ENCODE data around the gene LIMK1.
A peak's percentile ranks its signal among the peaks of the same experiment; 100 is the strongest.

Gene LIMK1

DNA sequence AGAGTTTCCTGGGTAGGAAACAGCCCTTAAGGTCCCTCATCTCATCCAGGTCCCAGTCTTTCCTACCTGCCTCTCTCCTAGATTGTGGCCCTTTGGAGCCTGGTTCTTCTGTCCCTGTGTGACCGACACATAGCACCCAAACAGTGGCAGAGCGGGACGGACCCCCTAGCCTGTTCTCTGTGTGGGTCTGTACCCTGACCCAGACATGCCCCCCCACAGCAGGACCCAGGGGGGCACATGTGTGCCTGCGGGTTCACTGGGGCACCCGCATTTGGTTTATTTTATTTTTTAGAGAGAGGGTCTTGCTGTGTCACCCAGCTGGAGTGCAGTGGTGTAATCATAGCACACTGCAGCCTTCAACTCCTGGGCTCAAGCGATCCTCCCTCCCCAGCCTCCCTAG is 11.5 kb downstream of the LIMK1 start:
- Histone ChIP-seq H2AFZ (ENCODE audit: low read length) (0 out of 2 replicates have a peak overlapping the region, but pooled peaks have one; percentile 86), H3K4me2 (ENCODE audit: low read depth, low read length, poor library complexity, severe bottlenecking) (peak overlapping the region; percentile 77), H3K9me2 (replicated peaks; ENCODE audit: low read depth, low read length) (no peaks in the 10 kb centered on the region), H3K36me3 (ENCODE audit: insufficient read depth, low read length) (peaks cover 17% of the 10 kb centered on the region; the same call in 1 of the 2 replicates), H3K79me2 (ENCODE audit: insufficient read depth, low read length) (peaks cover 17% of the 10 kb centered on the region; the same call in 1 of the 2 replicates), H4K20me1 (ENCODE audit: insufficient read depth, low read length, poor library complexity, severe bottlenecking) (no peaks in the 10 kb centered on the region), H3K9ac (ENCODE audit: low read depth, low read length, poor library complexity, severe bottlenecking) (peak overlapping the region; percentile 82), H3K9me3 (ENCODE audit: insufficient read depth, low read depth, low read length) (no peaks in the 10 kb centered on the region), H3F3A (ENCODE audit: low read depth) (peaks cover 12% of the 10 kb centered on the region), H3K4me3 (ENCODE audit: low read length, poor library complexity, severe bottlenecking) (peak overlapping the region; percentile 82), H3K27me3 (ENCODE audit: insufficient read depth, low read length, poor library complexity, severe bottlenecking) (no peaks in the 10 kb centered on the region), H3K4me1 (ENCODE audit: insufficient read depth, low read length, poor library complexity, severe bottlenecking) (peaks cover 28% of the 10 kb centered on the region)
- no peak for TF ChIP-seq EZH2phosphoT487 (IDR thresholded peaks at IDR 0.05; ENCODE audit: borderline replicate concordance)
- TF ChIP-seq, protein P1, sequence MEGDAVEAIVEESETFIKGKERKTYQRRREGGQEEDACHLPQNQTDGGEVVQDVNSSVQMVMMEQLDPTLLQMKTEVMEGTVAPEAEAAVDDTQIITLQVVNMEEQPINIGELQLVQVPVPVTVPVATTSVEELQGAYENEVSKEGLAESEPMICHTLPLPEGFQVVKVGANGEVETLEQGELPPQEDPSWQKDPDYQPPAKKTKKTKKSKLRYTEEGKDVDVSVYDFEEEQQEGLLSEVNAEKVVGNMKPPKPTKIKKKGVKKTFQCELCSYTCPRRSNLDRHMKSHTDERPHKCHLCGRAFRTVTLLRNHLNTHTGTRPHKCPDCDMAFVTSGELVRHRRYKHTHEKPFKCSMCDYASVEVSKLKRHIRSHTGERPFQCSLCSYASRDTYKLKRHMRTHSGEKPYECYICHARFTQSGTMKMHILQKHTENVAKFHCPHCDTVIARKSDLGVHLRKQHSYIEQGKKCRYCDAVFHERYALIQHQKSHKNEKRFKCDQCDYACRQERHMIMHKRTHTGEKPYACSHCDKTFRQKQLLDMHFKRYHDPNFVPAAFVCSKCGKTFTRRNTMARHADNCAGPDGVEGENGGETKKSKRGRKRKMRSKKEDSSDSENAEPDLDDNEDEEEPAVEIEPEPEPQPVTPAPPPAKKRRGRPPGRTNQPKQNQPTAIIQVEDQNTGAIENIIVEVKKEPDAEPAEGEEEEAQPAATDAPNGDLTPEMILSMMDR (conservative IDR thresholded peaks at IDR 0.05; ENCODE audit: low read length) = no peak

DNA sequence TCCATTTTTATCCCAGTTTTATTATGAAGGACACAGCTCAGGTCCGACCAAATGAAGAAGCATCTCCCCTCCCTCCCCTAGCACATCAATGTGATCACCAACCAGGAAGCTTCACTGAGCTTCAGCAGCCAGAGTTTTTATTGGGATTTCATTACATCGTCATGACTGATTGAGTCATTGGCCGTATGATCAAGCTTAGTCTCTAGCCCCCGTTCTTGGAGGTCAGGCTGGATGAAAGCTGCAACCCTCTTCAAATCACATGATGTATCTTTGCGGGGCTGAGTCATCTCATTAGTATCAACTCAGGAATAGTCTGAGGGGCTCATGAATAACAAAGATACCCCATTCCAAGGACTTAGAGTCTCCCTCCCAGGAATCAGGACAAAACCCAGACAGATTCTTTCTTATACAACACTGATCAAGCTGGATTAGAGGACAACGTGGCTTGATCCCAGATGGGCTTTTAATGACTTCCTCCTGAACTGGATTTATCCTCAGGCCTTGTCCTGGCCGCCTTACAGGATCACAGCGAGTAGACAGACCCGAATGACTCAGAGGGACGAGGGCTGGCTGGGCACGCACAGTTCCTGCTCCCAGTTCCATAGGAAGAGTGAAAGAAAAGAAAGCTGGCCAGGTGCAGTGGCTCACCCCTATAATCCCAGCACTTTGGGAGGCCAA is 14.5 kb downstream of the LIMK1 start:
- Histone ChIP-seq H3F3A (ENCODE audit: low read depth) (peaks cover 12% of the 10 kb centered on the region), H4K20me1 (ENCODE audit: insufficient read depth, low read length, poor library complexity, severe bottlenecking) (no peaks in the 10 kb centered on the region), H3K4me1 (ENCODE audit: insufficient read depth, low read length, poor library complexity, severe bottlenecking) (peaks cover 17% of the 10 kb centered on the region), H3K4me3 (ENCODE audit: low read length, poor library complexity, severe bottlenecking) (no peak overlapping the region), H3K9me3 (ENCODE audit: insufficient read depth, low read depth, low read length) (no peaks in the 10 kb centered on the region), H2AFZ (ENCODE audit: low read length) (no peak overlapping the region), H3K36me3 (ENCODE audit: insufficient read depth, low read length) (peaks cover 17% of the 10 kb centered on the region; the same call in 1 of the 2 replicates), H3K27me3 (ENCODE audit: insufficient read depth, low read length, poor library complexity, severe bottlenecking) (no peaks in the 10 kb centered on the region), H3K4me2 (ENCODE audit: low read depth, low read length, poor library complexity, severe bottlenecking) (no peak overlapping the region), H3K79me2 (ENCODE audit: insufficient read depth, low read length) (peaks cover 8% of the 10 kb centered on the region; the same call in 1 of the 2 replicates), H3K9me2 (replicated peaks; ENCODE audit: low read depth, low read length) (no peaks in the 10 kb centered on the region), H3K9ac (ENCODE audit: low read depth, low read length, poor library complexity, severe bottlenecking) (no peak overlapping the region)
- TF ChIP-seq EZH2phosphoT487 (IDR thresholded peaks at IDR 0.05; ENCODE audit: borderline replicate concordance) = no peak
- TF ChIP-seq, protein P1 (conservative IDR thresholded peaks at IDR 0.05; ENCODE audit: low read length) = no peak

DNA sequence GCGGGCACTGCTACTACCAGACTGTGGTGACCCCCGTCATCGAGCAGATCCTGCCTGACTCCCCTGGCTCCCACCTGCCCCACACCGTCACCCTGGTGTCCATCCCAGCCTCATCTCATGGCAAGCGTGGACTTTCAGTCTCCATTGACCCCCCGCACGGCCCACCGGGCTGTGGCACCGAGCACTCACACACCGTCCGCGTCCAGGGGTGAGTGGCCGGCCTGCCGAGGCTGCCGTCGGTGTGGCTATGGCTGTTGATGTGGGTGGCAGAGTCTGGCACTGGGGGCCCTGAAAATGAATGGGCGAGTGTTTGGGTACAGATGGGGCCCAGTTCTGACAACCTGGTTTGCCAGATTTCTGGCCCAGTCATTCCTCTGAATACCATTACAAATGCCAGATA is 15.4 kb downstream of the LIMK1 start:
- H3K36me3 ChIP-seq (ENCODE audit: insufficient read depth, low read length) = peaks cover 17% of the 10 kb centered on the region; the same call in 1 of the 2 replicates
- H3K9me2 ChIP-seq (replicated peaks; ENCODE audit: low read depth, low read length) = no peaks in the 10 kb centered on the region
- H3K27me3 ChIP-seq (ENCODE audit: insufficient read depth, low read length, poor library complexity, severe bottlenecking) = no peaks in the 10 kb centered on the region
- no peak overlapping the region for H3K4me2 ChIP-seq (ENCODE audit: low read depth, low read length, poor library complexity, severe bottlenecking)
- H3K4me3 ChIP-seq (ENCODE audit: low read length, poor library complexity, severe bottlenecking) = no peak overlapping the region
- peaks cover 7% of the 10 kb centered on the region for H3K4me1 ChIP-seq (ENCODE audit: insufficient read depth, low read length, poor library complexity, severe bottlenecking)
- H3K9ac ChIP-seq (ENCODE audit: low read depth, low read length, poor library complexity, severe bottlenecking) = no peak overlapping the region
- 0 out of 2 replicates have a peak, but pooled peaks cover 3% of the 10 kb centered on the region for H3F3A ChIP-seq (ENCODE audit: low read depth)
- H4K20me1 ChIP-seq (ENCODE audit: insufficient read depth, low read length, poor library complexity, severe bottlenecking) = no peaks in the 10 kb centered on the region
- H2AFZ ChIP-seq (ENCODE audit: low read length) = no peak overlapping the region
- H3K9me3 ChIP-seq (ENCODE audit: insufficient read depth, low read depth, low read length) = no peaks in the 10 kb centered on the region
- H3K79me2 ChIP-seq (ENCODE audit: insufficient read depth, low read length) = peaks cover 8% of the 10 kb centered on the region; the same call in 1 of the 2 replicates
- TF ChIP-seq, protein P1 (conservative IDR thresholded peaks at IDR 0.05; ENCODE audit: low read length) = no peak
- TF ChIP-seq EZH2phosphoT487 (IDR thresholded peaks at IDR 0.05; ENCODE audit: borderline replicate concordance) = no peak
